Neural progenitor cell (in vitro differentiated cells): ENCODE results near the gene DHRS4L2. TPM values are rescaled to one million over a fixed set of nuclear protein-coding genes. Genes with fewer than 3 reads are reported as not detected.
"Not testable (repeated sequence)": the region's sequence is repeated elsewhere in the genome, so short reads cannot be mapped to it uniquely, and the experiment has no call there.

ENCODE experiments used
- DNase-seq: peaks from one replicate; pipeline ENCODE4 v3.0.0-alpha.2; 2016; ENCODE audit warnings: low spot score
- H2AFZ ChIP-seq: fragments of 200-600 bp; sonication (generic); replicated peaks from 2 replicates; pipeline ENCODE4 v1.6.1; 2016; ENCODE audit warnings: antibody characterized with exemption
- H3F3A ChIP-seq: fragments of 200-600 bp; sonication (generic); 2 replicates; pipeline ENCODE4 v1.6.1; 2016; ENCODE audit warnings: antibody characterized with exemption, low read depth
- H3K27ac ChIP-seq: fragments of 200-600 bp; sonication (generic); 2 replicates; pipeline ENCODE4 v1.5.1; 2016; ENCODE audit warnings: mild to moderate bottlenecking
- H3K27me3 ChIP-seq: fragments of 200-600 bp; sonication (generic); 2 replicates; pipeline ENCODE4 v1.6.1; 2016; ENCODE audit warnings: mild to moderate bottlenecking, moderate library complexity
- H3K36me3 ChIP-seq: fragments of 200-600 bp; sonication (generic); 2 replicates; pipeline ENCODE4 v1.5.1; 2016
- H3K4me1 ChIP-seq: fragments of 200-600 bp; sonication (generic); 2 replicates; pipeline ENCODE4 v1.6.1; 2016; ENCODE audit warnings: mixed run types
- H3K4me2 ChIP-seq: fragments of 200-600 bp; sonication (generic); 2 replicates; pipeline ENCODE4 v1.6.1; 2016
- H3K4me3 ChIP-seq: fragments of 200-600 bp; sonication (generic); 2 replicates; pipeline ENCODE4 v1.5.1; 2016
- H3K79me2 ChIP-seq: fragments of 200-600 bp; sonication (generic); 2 replicates; pipeline ENCODE4 v1.6.1; 2016; ENCODE audit warnings: low read depth
- H3K9ac ChIP-seq: fragments of 200-600 bp; sonication (generic); 2 replicates; pipeline ENCODE4 v1.6.1; 2016
- H3K9me3 ChIP-seq: fragments of 200-600 bp; sonication (generic); 2 replicates; pipeline ENCODE4 v1.5.1; 2016; ENCODE audit warnings: low read depth
- H4K20me1 ChIP-seq: fragments of 200-600 bp; sonication (generic); 2 replicates; pipeline ENCODE4 v1.6.1; 2016; ENCODE audit warnings: low read depth
- H3K27ac Mint-ChIP-seq: 3 replicates; pipeline ENCODE4 v1.8.0; 2021; ENCODE audit warnings: mixed read lengths
- H3K27me3 Mint-ChIP-seq: 2 replicates; pipeline ENCODE4 v1.8.0; 2022; ENCODE audit warnings: low read depth, mild to moderate bottlenecking, inconsistent platforms, moderate library complexity, mixed read lengths; ENCODE audit not compliant: insufficient read depth
- H3K36me3 Mint-ChIP-seq: 3 replicates; pipeline ENCODE4 v1.8.0; 2021; ENCODE audit warnings: mixed read lengths
- H3K4me1 Mint-ChIP-seq: 3 replicates; pipeline ENCODE4 v1.8.0; 2021; ENCODE audit warnings: mixed read lengths
- H3K4me3 Mint-ChIP-seq: 3 replicates; pipeline ENCODE4 v1.8.0; 2021; ENCODE audit warnings: mild to moderate bottlenecking, moderate library complexity, mixed read lengths
- H3K9me3 Mint-ChIP-seq: 3 replicates; pipeline ENCODE4 v1.8.0; 2020; ENCODE audit warnings: mixed read lengths
- CTCF ChIP-seq: fragments of 200-600 bp; sonication (generic); IDR thresholded peaks from 2 replicates; pipeline ENCODE4 v1.5.1; 2017; ENCODE audit warnings: antibody characterized with exemption, mild to moderate bottlenecking
- EZH2 ChIP-seq: fragments of 200-600 bp; sonication (generic); IDR thresholded peaks from 2 replicates; pipeline ENCODE4 v1.6.1; 2017; ENCODE audit warnings: antibody characterized with exemption, mild to moderate bottlenecking, moderate library complexity
- EZH2phosphoT487 ChIP-seq: fragments of 200-600 bp; sonication (generic); IDR thresholded peaks from 2 replicates; pipeline ENCODE4 v1.6.1; 2017; ENCODE audit warnings: antibody characterized with exemption
- total RNA-seq: library from RNA; depleted of rRNA; stranded (reverse); fragments of >200 nt; gene quantifications from 2 replicates; pipeline ENCODE4 v1.2.3, GENCODE V29; 2015; ENCODE audit warnings: low replicate concordance

Gene DHRS4L2
- total RNA-seq, 1 donor from 2014 or later = 3.6 TPM

- Histone ChIP-seq H4K20me1 (no peaks in the 10 kb centered on the region), H3K4me1 (no peaks in the 10 kb centered on the region), H3K4me2 (no peak overlapping the region), H3K36me3 (no peaks in the 10 kb centered on the region), H3K79me2 (no peaks in the 10 kb centered on the region), H2AFZ (no peak overlapping the region), H3K27ac (no peak overlapping the region), H3F3A (no peaks in the 10 kb centered on the region), H3K4me3 (no peak overlapping the region), H3K9ac (no peak overlapping the region), H3K9me3 (no peaks in the 10 kb centered on the region), H3K27me3 (no peaks in the 10 kb centered on the region)
- Mint-ChIP-seq H3K27me3 (peaks cover 3% of the 10 kb centered on the region), H3K4me1 (peaks cover 3% of the 10 kb centered on the region), H3K27ac (no peak overlapping the region), H3K4me3 (no peak overlapping the region), H3K36me3 (peaks cover 9% of the 10 kb centered on the region), H3K9me3 (peaks cover 20% of the 10 kb centered on the region)
- no peak for TF ChIP-seq EZH2phosphoT487
- no peak for TF ChIP-seq CTCF
- TF ChIP-seq EZH2 = no peak
- DNase-seq = no peak
These were observed 46.1 kb upstream of the DHRS4L2 start for GRCh38 chr14:23942587-23942986.

GRCh38 chr14:23949069-23949468 lies 39.7 kb upstream of the DHRS4L2 start:
- H3K4me2 ChIP-seq, H3K9me3 ChIP-seq, H2AFZ ChIP-seq, H3K79me2 ChIP-seq, H3K27me3 ChIP-seq, H4K20me1 ChIP-seq, H3K27me3 Mint-ChIP-seq, H3K4me3 ChIP-seq, DNase-seq, H3K4me3 Mint-ChIP-seq, H3F3A ChIP-seq, H3K27ac Mint-ChIP-seq, H3K27ac ChIP-seq, H3K9ac ChIP-seq, H3K36me3 Mint-ChIP-seq, H3K4me1 ChIP-seq, H3K36me3 ChIP-seq: not testable (repeated sequence)
- H3K4me1 Mint-ChIP-seq = peaks cover 17% of the 10 kb centered on the region
- H3K9me3 Mint-ChIP-seq = peaks cover 40% of the 10 kb centered on the region

GRCh38 chr14:23950411-23951135 lies 38.2 kb upstream of the DHRS4L2 start:
- Histone ChIP-seq H3K9me3 (no peaks in the 10 kb centered on the region), H3K4me3 (no peak overlapping the region), H3K4me2 (no peak overlapping the region), H3K79me2 (peaks cover 9% of the 10 kb centered on the region), H3F3A (no peaks in the 10 kb centered on the region), H3K36me3 (no peaks in the 10 kb centered on the region), H2AFZ (no peak overlapping the region), H3K27ac (no peak overlapping the region), H3K27me3 (no peaks in the 10 kb centered on the region), H3K4me1 (peaks cover 3% of the 10 kb centered on the region), H3K9ac (no peak overlapping the region), H4K20me1 (no peaks in the 10 kb centered on the region)
- TF ChIP-seq CTCF = no peak
- TF ChIP-seq EZH2phosphoT487 = no peak
- no peak for TF ChIP-seq EZH2
- DNase-seq = no peak
- Mint-ChIP-seq H3K4me3 (no peak overlapping the region), H3K9me3 (peaks cover 36% of the 10 kb centered on the region), H3K27ac (no peak overlapping the region), H3K36me3 (peaks cover 6% of the 10 kb centered on the region), H3K27me3 (peaks cover 5% of the 10 kb centered on the region), H3K4me1 (peaks cover 21% of the 10 kb centered on the region)

- not testable (repeated sequence) for H3K36me3 ChIP-seq, H3F3A ChIP-seq, H3K4me3 ChIP-seq, H3K36me3 Mint-ChIP-seq, H3K4me2 ChIP-seq, H3K4me3 Mint-ChIP-seq, H3K79me2 ChIP-seq, H3K27ac ChIP-seq, H2AFZ ChIP-seq, H3K9me3 ChIP-seq, H3K9ac ChIP-seq, DNase-seq, H3K4me1 ChIP-seq, H3K27ac Mint-ChIP-seq, H3K27me3 Mint-ChIP-seq, H3K27me3 ChIP-seq, H4K20me1 ChIP-seq
- Mint-ChIP-seq H3K9me3 (peaks cover 31% of the 10 kb centered on the region), H3K4me1 (peaks cover 21% of the 10 kb centered on the region)
These were observed 37.6 kb upstream of the DHRS4L2 start for GRCh38 chr14:23951136-23951466.
